GM11168 (cell line): Measurements from ENCODE around the gene SPTBN4.
"Not testable (repeated sequence)": the region's sequence is repeated elsewhere in the genome, so short reads cannot be mapped to it uniquely, and the experiment has no call there.

Source experiments
- in situ Hi-C: fragments of 300-500 bp; cut with MboI; formaldehyde crosslinking; loops from one replicate; pipeline ENCODE4 v1.12.0; 2022; ENCODE audit warnings: low sequenced_read_pairs; ENCODE audit not compliant: unreplicated experiment

SPTBN4 gene

DNA sequence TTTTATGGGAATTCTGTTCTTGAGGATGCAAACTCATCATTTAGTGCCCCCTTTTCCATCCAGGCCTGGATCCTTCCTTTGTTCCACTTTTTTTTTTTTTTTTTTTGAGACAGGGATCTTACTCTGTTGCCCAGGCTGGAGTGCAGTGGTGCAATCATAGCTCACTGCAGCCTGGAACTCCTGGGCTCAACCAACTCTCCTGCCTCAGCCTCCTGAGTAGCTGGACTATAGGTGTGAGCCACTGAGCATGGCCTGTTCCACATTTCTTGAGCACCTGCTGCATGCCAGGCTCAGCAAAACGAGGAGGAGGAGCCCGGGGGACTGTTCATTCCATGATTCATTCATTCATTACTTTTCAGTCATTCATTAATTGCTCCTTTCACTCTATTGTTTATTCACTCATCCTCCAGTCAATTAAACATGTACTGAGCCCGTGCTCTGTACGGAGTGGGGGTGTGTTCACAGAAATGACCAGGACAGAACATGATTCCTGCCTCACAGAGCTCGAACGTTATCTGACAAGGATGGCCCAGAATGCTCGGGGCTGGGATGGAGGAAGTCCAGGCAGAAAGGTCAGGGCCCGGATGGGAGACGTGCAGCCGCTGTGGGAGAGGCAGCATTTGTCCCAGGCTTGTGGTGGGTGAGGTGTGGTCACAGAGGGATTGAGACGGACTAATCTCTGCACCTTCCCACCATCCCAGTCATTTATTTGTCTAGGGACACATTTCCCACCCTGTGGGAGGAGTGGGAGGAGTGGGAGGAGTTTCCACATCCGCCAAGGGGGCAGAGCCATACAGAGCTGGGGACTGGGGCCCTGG is 58.6 kb downstream of the SPTBN4 start:
- in situ Hi-C loops: no loop called here

DNA sequence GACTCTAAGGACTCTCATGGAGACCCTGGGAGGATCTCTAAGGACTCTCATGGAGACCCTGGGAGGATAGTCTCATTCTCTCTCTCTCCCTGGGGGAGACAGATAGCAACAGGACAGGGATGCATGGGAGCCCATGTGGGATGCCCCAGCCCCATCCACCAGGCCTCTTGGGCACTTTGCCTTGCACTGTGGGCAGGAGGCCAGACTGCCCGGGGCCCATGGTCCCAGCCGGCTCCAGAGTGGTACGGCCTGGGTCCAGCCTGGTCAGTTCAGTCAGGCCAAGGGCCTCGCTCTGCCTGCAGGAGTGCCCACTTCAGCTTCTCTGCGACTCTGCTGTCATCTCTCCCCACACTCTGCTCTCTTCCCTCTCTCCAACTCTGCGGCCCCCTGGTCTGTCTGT is 61.3 kb downstream of the SPTBN4 start:
- in situ Hi-C loops: no loop called here

DNA sequence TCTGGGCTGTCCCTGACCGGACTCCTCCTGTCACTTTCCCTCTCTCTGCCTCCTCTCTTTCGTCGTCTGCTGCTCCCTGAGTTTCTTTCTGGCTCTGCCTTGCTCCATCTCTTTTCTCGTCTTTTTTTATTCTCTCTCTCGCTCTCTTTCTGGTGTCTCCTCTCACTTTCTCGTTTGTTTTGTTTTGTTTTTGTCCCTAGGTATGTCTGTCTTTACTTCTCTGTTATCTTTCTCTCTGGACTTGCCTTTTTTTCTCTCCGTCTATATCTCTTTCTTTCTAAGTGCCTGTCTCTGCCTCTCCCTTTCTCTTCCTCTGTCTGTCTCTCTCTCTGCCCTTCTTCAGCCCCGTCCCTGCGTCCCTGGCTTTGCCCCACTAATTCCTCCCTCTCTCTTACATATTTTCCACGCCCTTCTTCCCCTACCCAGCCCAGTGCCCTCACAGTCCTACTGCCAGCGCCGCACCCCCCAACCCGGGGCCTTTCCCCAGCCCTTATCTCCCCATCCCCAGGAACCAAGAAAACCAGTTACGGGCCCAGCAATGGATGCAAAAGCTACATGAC is 61.8 kb downstream of the SPTBN4 start:
- in situ Hi-C loops: no loop called here

DNA sequence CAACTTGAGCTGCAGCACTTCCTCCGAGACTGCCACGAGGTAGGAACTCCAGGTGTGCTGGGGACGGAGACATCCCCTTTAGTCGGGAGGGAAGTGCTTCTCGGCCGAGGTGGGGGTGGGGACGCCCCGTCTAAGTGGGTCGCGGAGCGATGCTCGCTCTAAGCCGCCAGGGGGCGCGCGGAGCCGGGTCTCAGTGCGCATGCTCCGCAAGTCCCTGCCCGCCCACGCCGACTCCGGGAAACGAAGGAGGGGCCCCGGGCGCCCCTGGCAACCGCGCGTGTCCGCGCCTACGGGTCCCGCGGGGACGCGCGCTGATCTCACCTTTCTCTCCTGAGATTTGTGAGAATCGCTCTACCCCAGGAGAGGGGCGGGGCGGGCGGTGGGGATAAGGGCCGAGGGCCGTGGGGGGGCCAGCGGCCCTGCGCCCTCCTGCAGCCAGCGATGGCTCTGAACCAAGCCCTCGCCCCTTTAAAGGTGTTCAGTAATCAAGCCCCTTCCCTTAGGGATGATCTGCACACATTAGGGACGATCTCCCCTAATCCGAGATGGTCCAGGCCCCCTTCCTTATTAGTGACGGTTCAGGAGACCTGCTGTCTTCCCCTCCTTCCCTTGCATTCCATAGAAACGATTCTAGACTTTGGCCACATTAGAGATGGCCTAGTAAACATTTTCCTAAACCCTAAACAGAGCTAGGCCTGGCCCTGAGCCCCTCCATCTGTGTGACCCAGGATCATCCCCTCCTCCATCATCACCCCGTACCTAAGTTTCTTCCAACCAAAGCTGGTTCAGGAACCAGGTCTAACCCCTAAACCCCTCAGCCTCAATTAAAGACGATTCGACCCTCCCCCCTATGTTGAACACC is 62.5 kb downstream of the SPTBN4 start:
- in situ Hi-C loops: no loop called here

DNA sequence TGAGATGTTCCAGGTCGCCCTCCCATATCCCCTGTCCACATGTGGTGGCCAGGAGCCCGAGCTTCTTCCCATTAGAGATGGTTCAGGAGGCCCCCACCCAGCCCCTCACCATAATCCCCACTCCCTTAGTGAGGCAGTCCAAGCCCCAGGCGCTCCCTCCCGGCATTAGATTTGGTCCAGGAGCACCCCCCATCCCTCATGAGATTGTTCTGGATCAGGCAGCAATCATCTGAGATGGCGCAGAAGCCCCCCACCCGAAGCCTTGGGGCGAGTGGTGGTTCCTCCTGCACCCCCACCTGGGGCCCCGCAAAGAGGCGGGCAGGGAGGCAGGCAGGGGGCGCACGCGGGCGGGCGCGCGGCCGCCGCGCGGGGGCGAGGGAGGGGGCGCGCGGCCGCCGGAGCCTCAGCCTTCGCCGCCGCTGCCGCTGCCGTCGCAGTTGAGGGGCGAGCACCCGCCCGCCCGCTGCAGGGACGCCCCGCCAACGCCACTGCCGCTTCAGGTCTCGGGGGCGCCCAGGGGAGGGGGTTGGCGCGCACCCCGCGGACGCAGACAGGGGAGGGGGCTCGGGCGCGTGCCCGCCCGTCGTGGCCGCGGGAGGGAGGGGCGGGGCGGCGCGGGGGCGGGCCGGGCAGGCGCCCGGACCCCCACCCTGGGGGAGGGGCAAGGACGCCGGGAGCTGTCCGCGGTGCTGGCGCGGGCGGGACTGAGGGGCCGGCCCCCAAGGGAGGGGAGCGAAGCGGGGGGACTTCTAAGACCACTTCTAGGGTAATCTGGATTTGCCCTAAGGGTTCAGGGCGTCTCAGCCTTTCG is 63.5 kb downstream of the SPTBN4 start:
- in situ Hi-C loops: loop anchor here (10.0 kb wide), 1 partner anchor 55 kb away; no protein-coding TSS in a partner anchor

DNA sequence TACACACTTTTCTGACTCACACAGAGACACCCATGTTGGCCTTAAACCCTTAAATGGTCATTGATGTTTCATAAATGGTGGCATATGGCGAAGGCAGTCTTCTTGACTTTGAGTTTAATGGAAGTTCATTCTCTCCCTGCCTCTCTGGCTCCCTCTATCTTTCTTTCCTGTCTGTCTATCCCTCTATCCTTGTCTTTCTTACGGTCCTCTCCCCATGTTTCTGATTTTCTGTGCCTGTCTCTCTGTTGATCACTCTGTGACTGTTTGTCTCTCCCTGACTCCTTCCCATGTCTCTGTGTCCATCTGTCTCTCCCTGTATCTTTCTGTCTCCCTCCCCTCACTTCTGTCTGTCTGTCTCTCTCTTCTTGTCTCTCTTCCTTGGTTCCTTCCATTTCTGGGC is 66.7 kb downstream of the SPTBN4 start:
- in situ Hi-C loops: loop anchor here (10.0 kb wide), 1 partner anchor 51 kb away; no protein-coding TSS in a partner anchor

DNA sequence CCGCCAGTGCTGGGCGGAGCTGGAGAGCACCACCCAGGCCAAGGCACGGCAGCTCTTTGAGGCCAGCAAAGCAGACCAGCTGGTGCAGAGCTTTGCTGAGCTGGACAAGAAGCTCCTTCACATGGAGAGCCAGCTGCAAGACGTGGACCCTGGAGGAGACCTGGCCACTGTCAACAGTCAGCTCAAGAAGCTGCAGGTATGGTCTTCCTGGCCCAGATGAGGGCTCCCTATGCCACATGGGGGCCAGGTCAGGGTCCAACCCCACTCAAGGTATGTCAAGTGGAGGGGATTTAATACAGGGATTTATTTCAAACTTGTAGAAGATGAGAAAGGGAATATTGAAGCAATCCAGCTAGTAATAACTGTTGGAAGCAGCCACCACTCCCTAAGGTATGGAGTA is 67.3 kb downstream of the SPTBN4 start:
- in situ Hi-C loops: loop anchor here (10.0 kb wide), 1 partner anchor 51 kb away; no protein-coding TSS in a partner anchor

DNA sequence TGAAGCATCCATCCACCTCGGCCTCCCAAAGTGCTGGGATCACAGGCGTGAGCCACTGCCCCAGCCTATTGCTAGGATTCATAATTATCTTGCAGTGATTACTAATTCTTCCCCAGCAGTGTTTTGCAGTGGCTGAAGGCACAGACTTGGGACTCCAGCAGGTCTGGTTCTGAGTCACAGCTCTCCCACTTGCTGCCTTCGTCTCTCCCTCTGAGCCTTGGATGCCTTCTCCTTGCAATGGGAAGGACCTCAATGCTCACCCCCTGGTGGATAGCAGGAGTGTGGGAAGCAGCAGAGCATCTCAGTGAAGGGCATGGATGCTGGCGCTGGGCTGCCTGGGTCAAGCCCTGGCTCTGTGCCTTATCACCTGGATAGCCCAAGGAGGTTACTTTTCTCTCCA is 72.3 kb downstream of the SPTBN4 start:
- in situ Hi-C loops: loop anchor here (10.0 kb wide), 1 partner anchor 46 kb away; no protein-coding TSS in a partner anchor

DNA sequence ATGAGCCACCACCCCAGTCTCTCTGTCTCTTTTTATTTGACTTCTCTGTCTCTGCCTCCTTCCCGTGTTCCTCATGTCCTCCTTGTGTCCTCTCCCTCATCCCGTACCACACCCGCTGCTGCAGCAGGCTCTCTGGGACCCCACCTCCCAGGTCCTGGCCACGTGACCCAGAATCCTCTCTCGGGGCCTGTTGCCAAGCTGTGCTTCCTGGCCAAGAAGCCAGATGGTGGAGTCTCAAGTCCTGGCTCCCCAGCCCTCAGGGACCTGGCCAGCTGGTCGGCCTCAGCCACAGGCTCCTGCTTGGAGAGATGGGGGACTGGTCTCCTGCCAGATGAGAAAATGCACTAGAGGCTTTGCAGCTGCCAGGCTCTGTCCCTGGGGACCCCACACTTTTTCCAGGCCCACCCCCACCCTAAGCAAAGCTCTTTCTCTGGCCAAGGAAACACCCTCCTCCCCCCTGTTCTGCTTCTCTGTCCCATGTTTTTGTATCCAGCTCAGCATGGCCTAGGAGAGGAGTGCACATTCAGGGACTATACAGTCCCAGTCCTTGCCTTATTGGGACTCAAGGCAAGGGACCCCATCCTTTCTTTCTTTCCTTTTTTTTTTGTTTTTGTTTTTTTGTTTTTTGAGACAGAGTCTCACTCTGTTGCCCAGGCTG is 75.5 kb downstream of the SPTBN4 start:
- in situ Hi-C loops: no loop called here

DNA sequence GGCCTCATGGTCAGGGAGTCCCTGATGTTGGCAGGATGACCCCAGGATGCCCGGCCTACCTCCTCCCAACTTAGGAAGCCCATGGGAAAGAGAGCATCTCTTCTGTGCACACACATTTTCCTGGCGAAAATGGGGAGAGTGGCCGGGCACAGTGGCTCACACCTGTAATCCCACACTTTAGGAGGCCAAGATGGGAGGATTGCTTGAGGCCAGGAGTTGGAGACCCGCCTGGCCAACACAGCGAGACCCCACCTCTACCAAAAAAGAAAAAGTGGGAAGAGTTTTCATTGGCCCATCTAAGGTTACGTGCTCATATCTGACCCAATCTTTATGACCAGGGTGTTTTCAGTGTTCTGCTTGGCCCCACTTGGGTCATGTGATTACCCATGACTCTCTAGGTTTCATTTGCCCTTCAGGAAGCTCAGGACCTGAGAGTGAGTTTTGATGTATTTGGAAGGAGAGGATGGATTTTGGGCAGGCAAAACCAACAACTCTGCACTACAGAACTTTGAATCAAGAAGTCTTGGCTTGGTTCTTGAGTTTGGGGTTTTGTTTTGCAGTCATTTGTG is 76.3 kb downstream of the SPTBN4 start:
- in situ Hi-C loops: no loop called here

DNA sequence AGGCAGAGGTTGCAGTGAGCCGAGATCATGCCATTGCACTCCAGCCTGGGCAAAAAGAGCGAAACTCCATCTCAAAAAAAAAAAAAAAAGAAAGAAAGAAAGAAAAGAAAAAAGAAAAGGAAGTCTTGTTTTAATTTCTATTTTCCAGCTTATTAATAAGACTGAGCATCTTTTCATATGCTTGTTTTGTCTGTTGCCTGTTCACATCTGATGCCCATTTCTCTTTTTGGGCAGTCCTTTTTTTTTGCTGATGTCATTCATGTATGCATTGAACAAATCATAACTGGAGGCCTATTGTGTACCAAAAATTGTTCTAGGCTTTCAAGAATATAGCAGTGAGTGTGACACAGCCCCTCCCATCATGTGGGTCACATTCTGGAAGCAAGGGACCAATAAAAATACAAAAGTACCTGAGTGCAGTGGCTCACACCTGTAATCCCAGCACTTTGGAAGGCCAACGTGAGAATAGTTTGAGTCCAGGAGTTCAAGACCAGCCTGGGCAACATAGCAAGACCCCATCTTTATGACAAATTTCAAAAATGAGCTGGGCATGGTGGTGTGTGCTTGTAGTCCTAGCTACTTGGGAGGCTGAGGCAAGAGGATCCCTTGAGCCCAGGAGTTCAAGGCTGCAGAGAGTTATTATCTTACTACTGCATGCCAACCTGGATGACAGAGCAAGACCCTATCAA is 79.5 kb downstream of the SPTBN4 start:
- in situ Hi-C loops: not testable (repeated sequence)

DNA sequence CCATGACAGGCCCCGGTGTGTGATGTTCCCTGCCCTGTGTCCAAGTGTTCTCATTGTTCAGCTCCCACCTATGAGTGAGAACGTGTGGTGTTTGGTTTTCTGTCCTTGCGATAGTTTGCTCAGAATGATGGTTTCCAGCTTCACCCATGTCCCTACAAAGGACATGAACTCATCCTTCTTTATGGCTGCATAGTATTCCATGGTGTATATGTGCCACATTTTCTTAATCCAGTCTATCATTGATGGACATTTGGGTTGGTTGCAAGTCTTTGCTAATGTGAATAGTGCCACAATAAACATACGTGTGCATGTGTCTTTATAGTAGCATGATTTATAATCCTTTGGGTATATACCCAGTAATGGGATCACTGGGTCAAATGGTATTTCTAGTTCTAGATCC is 80.4 kb downstream of the SPTBN4 start:
- in situ Hi-C loops: not testable (repeated sequence)

DNA sequence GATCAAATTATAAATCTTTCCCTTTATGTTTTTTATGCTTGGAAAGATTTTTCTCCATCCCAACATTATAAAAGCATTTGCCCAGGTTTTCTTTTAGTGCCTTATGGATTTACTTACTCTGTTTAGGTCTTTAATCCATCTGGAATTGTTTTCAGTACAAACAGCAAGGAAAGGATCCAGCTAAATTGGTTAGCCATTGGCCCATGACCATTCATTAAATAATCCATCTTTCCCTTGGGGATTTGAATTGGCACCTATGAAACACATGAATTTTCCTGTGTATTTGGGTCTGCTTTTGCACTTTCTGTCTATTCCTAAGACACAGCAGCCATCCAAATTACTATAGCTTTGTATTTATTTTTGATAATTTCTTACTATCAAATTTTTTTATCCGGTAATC is 81.0 kb downstream of the SPTBN4 start:
- in situ Hi-C loops: no loop called here

DNA sequence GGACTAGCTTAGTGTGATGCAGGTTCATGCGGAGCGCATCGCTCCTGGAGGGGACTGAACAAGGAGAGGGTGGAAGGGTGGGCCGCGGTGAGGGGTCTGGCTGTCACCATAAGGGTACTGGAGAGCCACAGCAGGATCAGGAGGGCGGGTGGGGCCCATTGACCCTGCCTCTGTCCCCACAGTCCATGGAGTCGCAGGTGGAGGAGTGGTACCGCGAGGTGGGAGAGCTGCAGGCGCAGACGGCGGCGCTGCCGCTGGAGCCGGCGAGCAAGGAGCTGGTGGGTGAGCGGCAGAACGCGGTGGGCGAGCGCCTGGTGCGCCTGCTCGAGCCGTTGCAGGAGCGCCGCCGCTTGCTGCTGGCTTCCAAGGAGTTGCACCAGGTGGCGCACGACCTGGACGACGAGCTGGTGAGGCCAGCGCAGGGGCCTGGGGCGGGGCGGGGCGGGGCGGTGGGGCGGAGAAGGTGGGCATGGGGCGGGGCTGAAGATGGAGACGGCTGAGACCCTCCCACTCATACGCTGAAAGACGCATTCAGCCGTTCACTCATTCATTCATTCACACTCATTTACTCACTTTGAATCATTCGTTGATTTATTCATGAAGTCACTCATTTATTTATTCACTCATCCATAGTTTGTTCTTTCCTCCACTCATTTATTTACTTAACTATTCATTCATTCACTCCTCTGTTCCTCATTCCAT is 82.4 kb downstream of the SPTBN4 start:
- in situ Hi-C loops: no loop called here

DNA sequence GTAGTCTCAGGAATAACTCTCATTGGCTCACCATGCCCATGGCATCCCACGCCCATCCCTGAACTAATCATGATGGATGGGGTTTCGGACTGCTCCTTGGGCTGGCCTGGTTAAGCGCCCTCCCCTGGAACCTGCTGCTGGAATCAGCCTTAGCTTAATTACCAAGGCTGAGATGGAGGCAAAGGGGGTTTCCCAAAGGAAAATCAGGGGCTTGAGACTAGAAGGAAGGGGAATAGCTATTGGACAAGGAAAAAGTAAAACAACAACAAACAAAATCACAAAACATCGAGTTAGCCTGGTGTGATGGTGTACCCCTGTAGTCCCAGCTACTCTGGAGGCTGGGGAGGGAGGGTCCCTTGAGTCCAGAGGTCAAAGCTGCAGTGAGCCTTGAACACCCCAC is 84.2 kb downstream of the SPTBN4 start:
- in situ Hi-C loops: no loop called here

DNA sequence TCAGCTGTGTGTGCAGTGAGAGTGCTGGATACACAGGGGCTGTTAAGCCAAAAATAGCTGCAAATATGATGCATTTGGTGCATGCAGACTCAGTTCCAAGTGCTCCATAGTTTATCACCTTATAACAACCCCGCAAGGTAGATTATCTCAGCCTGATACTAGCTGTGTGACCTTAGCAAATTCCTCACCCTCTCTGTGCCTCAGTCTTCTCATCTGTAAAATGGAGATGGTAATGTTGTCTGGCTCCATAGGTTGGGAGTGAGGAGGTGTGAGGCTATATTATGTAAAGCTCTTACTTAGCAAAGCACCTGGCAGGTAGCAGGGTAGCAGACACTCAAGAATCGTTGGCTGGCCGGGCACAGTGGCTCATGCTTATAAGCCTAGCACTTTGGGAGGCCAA is 86.0 kb downstream of the SPTBN4 start:
- in situ Hi-C loops: no loop called here

DNA sequence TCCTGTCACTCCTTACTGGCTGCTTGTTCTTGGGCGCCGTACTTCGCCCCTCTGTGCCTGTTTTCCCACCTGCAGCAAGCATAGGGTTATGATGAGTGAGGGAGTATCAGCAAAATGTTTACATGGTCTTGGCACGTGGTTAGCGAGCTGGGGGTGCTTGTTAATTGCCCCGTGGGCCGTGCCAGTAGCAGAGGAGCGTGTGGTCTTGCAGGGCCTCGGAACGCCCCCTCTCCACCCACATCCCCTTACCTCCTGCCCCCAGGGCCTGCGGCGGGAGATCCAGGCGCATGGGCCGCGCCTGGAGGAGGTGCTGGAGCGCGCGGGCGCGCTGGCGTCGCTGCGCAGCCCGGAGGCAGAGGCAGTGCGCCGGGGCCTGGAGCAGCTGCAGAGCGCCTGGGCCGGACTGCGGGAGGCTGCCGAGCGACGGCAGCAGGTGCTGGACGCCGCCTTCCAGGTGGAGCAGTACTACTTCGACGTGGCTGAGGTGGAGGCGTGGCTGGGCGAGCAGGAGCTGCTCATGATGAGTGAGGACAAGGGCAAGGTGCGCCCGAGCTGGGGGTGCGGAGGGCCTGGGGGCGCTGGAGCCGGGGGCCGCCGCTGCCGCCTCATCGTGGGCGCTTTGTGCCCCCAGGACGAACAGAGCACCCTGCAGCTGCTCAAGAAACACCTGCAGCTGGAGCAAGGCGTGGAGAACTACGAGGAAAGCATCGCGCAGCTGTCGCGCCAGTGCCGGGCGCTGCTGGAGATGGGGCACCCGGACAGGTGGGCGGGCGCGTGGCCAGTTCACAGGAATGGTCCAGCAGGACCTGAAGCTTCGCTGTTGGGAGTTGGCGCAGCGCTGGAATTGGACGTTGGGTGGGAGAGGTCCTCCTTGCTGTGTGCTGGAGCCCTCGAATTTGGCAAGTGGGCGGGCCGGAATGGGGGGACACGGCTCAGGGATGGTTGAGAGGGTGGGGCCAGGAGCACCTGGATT is 87.4 kb downstream of the SPTBN4 start:
- in situ Hi-C loops: no loop called here
